Measurements from ENCODE around the gene FRMPD4. TPM values are rescaled to one million over a fixed set of nuclear protein-coding genes. Genes with fewer than 3 reads are reported as not detected.

The FRMPD4 gene
- total RNA-seq, 1 donor from 2014 or later = 0.54 TPM

GRCh38 chrX:12460929-12461328 is 322.7 kb downstream of the FRMPD4 start:
- Histone ChIP-seq H3K79me2 (ENCODE audit: insufficient read depth, low read length) (no peaks in the 10 kb centered on the region), H3K27me3 (ENCODE audit: insufficient read depth, low read length) (no peaks in the 10 kb centered on the region), H3K9ac (ENCODE audit: low read length) (no peak overlapping the region), H3K27ac (ENCODE audit: low read depth, low read length) (no peak overlapping the region), H3K4me1 (ENCODE audit: insufficient read depth, low read length) (no peaks in the 10 kb centered on the region), H3K4me2 (ENCODE audit: low read length) (no peak overlapping the region), H2AFZ (ENCODE audit: low read depth, low read length) (no peak overlapping the region), H4K20me1 (ENCODE audit: insufficient read depth, low read length) (no peaks in the 10 kb centered on the region), H3K4me3 (ENCODE audit: insufficient read depth, low read depth, low read length) (no peak overlapping the region), H3K9me3 (ENCODE audit: insufficient read depth, low read depth, low read length) (no peaks in the 10 kb centered on the region), H3K36me3 (ENCODE audit: insufficient read depth, low read length) (no peaks in the 10 kb centered on the region)
- H3K36me3 Mint-ChIP-seq (ENCODE audit: low read depth, unreplicated experiment) = no peaks in the 10 kb centered on the region
- H3K4me3 Mint-ChIP-seq (ENCODE audit: unreplicated experiment) = no peak overlapping the region
- FAIRE-seq (no peak), DNase-seq (ENCODE audit: low read depth) (no peak)
- no peak for TF ChIP-seq EZH2 (IDR thresholded peaks at IDR 0.05; ENCODE audit: insufficient read depth, low read length)
- TF ChIP-seq CTCF (IDR thresholded peaks at IDR 0.05; ENCODE audit: insufficient read depth, low read depth, low read length) = no peak
- H3K4me1 Mint-ChIP-seq (ENCODE audit: low read depth, unreplicated experiment) = no peaks in the 10 kb centered on the region
- H3K9me3 Mint-ChIP-seq (ENCODE audit: unreplicated experiment) = no peaks in the 10 kb centered on the region
- no peaks in the 10 kb centered on the region for H3K27me3 Mint-ChIP-seq (ENCODE audit: low read depth, unreplicated experiment)
- no peak overlapping the region for H3K27ac Mint-ChIP-seq (ENCODE audit: unreplicated experiment)

- Histone ChIP-seq H3K36me3 (ENCODE audit: insufficient read depth, low read length) (no peaks in the 10 kb centered on the region), H3K27ac (ENCODE audit: low read depth, low read length) (no peak overlapping the region), H2AFZ (ENCODE audit: low read depth, low read length) (no peak overlapping the region), H3K27me3 (ENCODE audit: insufficient read depth, low read length) (no peaks in the 10 kb centered on the region), H3K4me1 (ENCODE audit: insufficient read depth, low read length) (no peaks in the 10 kb centered on the region), H3K9ac (ENCODE audit: low read length) (no peak overlapping the region), H3K9me3 (ENCODE audit: insufficient read depth, low read depth, low read length) (no peaks in the 10 kb centered on the region), H3K4me3 (ENCODE audit: insufficient read depth, low read depth, low read length) (no peak overlapping the region), H3K79me2 (ENCODE audit: insufficient read depth, low read length) (no peaks in the 10 kb centered on the region), H3K4me2 (ENCODE audit: low read length) (no peak overlapping the region), H4K20me1 (ENCODE audit: insufficient read depth, low read length) (no peaks in the 10 kb centered on the region)
- Mint-ChIP-seq H3K4me3 (ENCODE audit: unreplicated experiment) (no peak overlapping the region), H3K4me1 (ENCODE audit: low read depth, unreplicated experiment) (no peaks in the 10 kb centered on the region), H3K27ac (ENCODE audit: unreplicated experiment) (no peak overlapping the region), H3K27me3 (ENCODE audit: low read depth, unreplicated experiment) (no peaks in the 10 kb centered on the region), H3K9me3 (ENCODE audit: unreplicated experiment) (no peaks in the 10 kb centered on the region), H3K36me3 (ENCODE audit: low read depth, unreplicated experiment) (no peaks in the 10 kb centered on the region)
- DNase-seq (ENCODE audit: low read depth) = no peak
- TF ChIP-seq EZH2 (IDR thresholded peaks at IDR 0.05; ENCODE audit: insufficient read depth, low read length) (no peak), CTCF (IDR thresholded peaks at IDR 0.05; ENCODE audit: insufficient read depth, low read depth, low read length) (no peak)
- FAIRE-seq = no peak
These were observed 324.8 kb downstream of the FRMPD4 start for GRCh38 chrX:12463052-12463451.

GRCh38 chrX:12463873-12464272 is 325.6 kb downstream of the FRMPD4 start:
- Mint-ChIP-seq H3K4me1 (ENCODE audit: low read depth, unreplicated experiment) (no peaks in the 10 kb centered on the region), H3K36me3 (ENCODE audit: low read depth, unreplicated experiment) (no peaks in the 10 kb centered on the region), H3K27me3 (ENCODE audit: low read depth, unreplicated experiment) (no peaks in the 10 kb centered on the region), H3K27ac (ENCODE audit: unreplicated experiment) (no peak overlapping the region), H3K9me3 (ENCODE audit: unreplicated experiment) (no peaks in the 10 kb centered on the region), H3K4me3 (ENCODE audit: unreplicated experiment) (no peak overlapping the region)
- Histone ChIP-seq H3K27ac (ENCODE audit: low read depth, low read length) (no peak overlapping the region), H3K79me2 (ENCODE audit: insufficient read depth, low read length) (no peaks in the 10 kb centered on the region), H4K20me1 (ENCODE audit: insufficient read depth, low read length) (no peaks in the 10 kb centered on the region), H3K4me1 (ENCODE audit: insufficient read depth, low read length) (no peaks in the 10 kb centered on the region), H3K27me3 (ENCODE audit: insufficient read depth, low read length) (no peaks in the 10 kb centered on the region), H3K4me3 (ENCODE audit: insufficient read depth, low read depth, low read length) (no peak overlapping the region), H3K9me3 (ENCODE audit: insufficient read depth, low read depth, low read length) (no peaks in the 10 kb centered on the region), H2AFZ (ENCODE audit: low read depth, low read length) (no peak overlapping the region), H3K36me3 (ENCODE audit: insufficient read depth, low read length) (no peaks in the 10 kb centered on the region), H3K9ac (ENCODE audit: low read length) (no peak overlapping the region), H3K4me2 (ENCODE audit: low read length) (no peak overlapping the region)
- DNase-seq (ENCODE audit: low read depth) (no peak), FAIRE-seq (peak; percentile 81)
- no peak for TF ChIP-seq EZH2 (IDR thresholded peaks at IDR 0.05; ENCODE audit: insufficient read depth, low read length)
- TF ChIP-seq CTCF (IDR thresholded peaks at IDR 0.05; ENCODE audit: insufficient read depth, low read depth, low read length) = no peak

Measured in astrocyte (in vitro differentiated cells and primary cell).